Esophagus muscularis mucosa (tissue), 4 donors: ENCODE data around the gene EZH2. TPM values are rescaled to one million over a fixed set of nuclear protein-coding genes. Genes with fewer than 3 reads are reported as not detected.

Source experiments
- DNase-seq: peaks from one replicate; pipeline ENCODE4 v3.0.0-alpha.2; 2017; ENCODE audit errors: extremely low spot score
- H3K27ac ChIP-seq, 4 donors: fragments of 200-600 bp; sonication (generic); replicated peaks in 1 of 4; 1 replicate in 3 of 4; 2 replicates in 1 of 4; pipeline ENCODE4 v1.5.1; 2016 to 2019; ENCODE audit warnings: mild to moderate bottlenecking in 1 of 4
- H3K27me3 ChIP-seq, 4 donors: fragments of 200-600 bp; sonication (generic); one replicate each; pipeline versions ENCODE4 v1.5.1 to v1.6.0; 2016 to 2019
- H3K36me3 ChIP-seq, 4 donors: fragments of 200-600 bp; sonication (generic); one replicate each; pipeline ENCODE4 v1.5.1; 2016 to 2019
- H3K4me1 ChIP-seq, 4 donors: fragments of 200-600 bp; sonication (generic); one replicate each; pipeline ENCODE4 v1.5.1; 2016 to 2019
- H3K4me3 ChIP-seq, 4 donors: fragments of 200-600 bp; sonication (generic); 1 replicate in 2 of 4; 2 replicates in 2 of 4; pipeline ENCODE4 v1.5.1; 2016 to 2019; ENCODE audit warnings: mild to moderate bottlenecking in 4 of 4, moderate library complexity in 1 of 4
- H3K9me3 ChIP-seq, 4 donors: fragments of 200-600 bp; sonication (generic); 1 replicate in 3 of 4; 2 replicates in 1 of 4; pipeline ENCODE4 v1.5.1; 2016 to 2019
- CTCF ChIP-seq, 3 experiments: fragments of 200-600 bp in 2 of 3; fragments of 450-650 bp in 1 of 3; sonication (generic) in 2 of 3; IDR thresholded peaks; one replicate each; pipeline ENCODE4 v1.5.1; 2017 to 2019; ENCODE audit warnings: antibody characterized with exemption in 3 of 3, mild to moderate bottlenecking in 2 of 3, moderate library complexity in 1 of 3
- EP300 ChIP-seq: sonication (generic); formaldehyde crosslinking; IDR thresholded peaks from one replicate; pipeline ENCODE4 v1.6.1; 2017; ENCODE audit warnings: antibody characterized with exemption
- POLR2A ChIP-seq: fragments of 450-650 bp; IDR thresholded peaks from one replicate; pipeline ENCODE4 v1.6.1; 2017; ENCODE audit warnings: antibody characterized with exemption, moderate library complexity, mild to moderate bottlenecking, low read depth
- POLR2AphosphoS5 ChIP-seq, 2 donors: sonication (generic); formaldehyde crosslinking; IDR thresholded peaks; one replicate each; pipeline ENCODE4 v1.6.1; 2017; ENCODE audit warnings: antibody characterized with exemption in 2 of 2
- WGBS: methylation state at CpG from one replicate; pipeline ENCODE4 v1.1.5; 2018; 5-methylcytosine and 5-hydroxymethylcytosine counted together
- intact Hi-C: fragments of 100-400 bp; cut with DNase I; formaldehyde crosslinking; loops from one replicate; pipeline ENCODE4 v1.15.1; 2023
- total RNA-seq, 4 donors: library from RNA; depleted of rRNA; stranded (reverse); fragments of >200 nt; gene quantifications; one replicate each; pipeline versions ENCODE4 v1.1.0 to v1.2.1, GENCODE V29; 2016

Gene EZH2
- total RNA-seq, 4 donors from 2014 or later: 0.33 to 0.52 (median 0.45) TPM; not detected in 1

- Histone ChIP-seq H3K27ac (no peak overlapping the region), H3K4me3 (no peak overlapping the region), H3K9me3 (peaks cover 0 to 3% (median 0%) of the 10 kb centered on the region in 4 donors), H3K27me3 (no peaks in the 10 kb centered on the region), H3K4me1 (no peaks in the 10 kb centered on the region), H3K36me3 (peaks cover 73 to 100% (median 94%) of the 10 kb centered on the region in 4 donors)
- intact Hi-C loops: loop anchor here (10.0 kb wide), 1 partner anchor 175 kb away; no protein-coding TSS in a partner anchor
- TF ChIP-seq POLR2A (no peak), POLR2AphosphoS5 (IDR thresholded peaks at IDR 0.05) (no peak), EP300 (no peak), CTCF (IDR thresholded peaks at IDR 0.05) (no peak)
- DNase-seq: no peak
- WGBS: 90% methylated on average over 8 of the region's 8 CpGs
Measured at GRCh38 chr7:148790131-148790726, 93.9 kb downstream of the EZH2 start.

GRCh38 chr7:148789220-148789619 is 94.9 kb downstream of the EZH2 start:
- H3K9me3 ChIP-seq: no peaks in the 10 kb centered on the region
- intact Hi-C loops: no loop called here
- DNase-seq: no peak
- WGBS: 89% methylated on average over 7 of the region's 7 CpGs
- no peak overlapping the region for H3K27ac ChIP-seq
- no peaks in the 10 kb centered on the region for H3K27me3 ChIP-seq
- peaks cover 81 to 100% (median 93%) of the 10 kb centered on the region in 4 donors for H3K36me3 ChIP-seq
- no peaks in the 10 kb centered on the region for H3K4me1 ChIP-seq
- TF ChIP-seq POLR2AphosphoS5 (IDR thresholded peaks at IDR 0.05): no peak
- H3K4me3 ChIP-seq: no peak overlapping the region

GRCh38 chr7:148787571-148788295 is 96.4 kb downstream of the EZH2 start:
- WGBS: 88% methylated on average over 14 of the region's 14 CpGs
- Histone ChIP-seq H3K36me3 (peaks cover 77 to 100% (median 94%) of the 10 kb centered on the region in 4 donors), H3K27ac (no peak overlapping the region), H3K9me3 (no peaks in the 10 kb centered on the region), H3K4me1 (no peaks in the 10 kb centered on the region), H3K4me3 (no peak overlapping the region), H3K27me3 (no peaks in the 10 kb centered on the region)
- TF ChIP-seq EP300 (no peak), POLR2A (no peak), CTCF (IDR thresholded peaks at IDR 0.05) (no peak), POLR2AphosphoS5 (IDR thresholded peaks at IDR 0.05) (no peak)
- intact Hi-C loops: no loop called here
- DNase-seq: no peak

- Histone ChIP-seq H3K27ac (no peak overlapping the region), H3K4me3 (no peak overlapping the region), H3K27me3 (no peaks in the 10 kb centered on the region), H3K36me3 (peaks cover 54 to 96% (median 76%) of the 10 kb centered on the region in 4 donors), H3K9me3 (no peaks in the 10 kb centered on the region), H3K4me1 (no peaks in the 10 kb centered on the region)
- intact Hi-C loops: no loop called here
- no peak for DNase-seq
- TF ChIP-seq EP300: no peak
- TF ChIP-seq POLR2AphosphoS5 (IDR thresholded peaks at IDR 0.05): no peak
- TF ChIP-seq POLR2A: no peak
- no peak for TF ChIP-seq CTCF (IDR thresholded peaks at IDR 0.05)
- WGBS: 92% methylated on average over 15 of the region's 15 CpGs
Measured at GRCh38 chr7:148783801-148784527, 100.1 kb downstream of the EZH2 start.

GRCh38 chr7:148782757-148783456 is 101.2 kb downstream of the EZH2 start:
- intact Hi-C loops: no loop called here
- 84% methylated on average over 41 of the region's 44 CpGs for WGBS

More at GRCh38 chr7:148782757-148783456, 101.2 kb downstream of the EZH2 start:
- no peaks in the 10 kb centered on the region for H3K27me3 ChIP-seq
- H3K4me1 ChIP-seq: no peaks in the 10 kb centered on the region
- H3K27ac ChIP-seq: no peak overlapping the region
- H3K4me3 ChIP-seq: no peak overlapping the region
- no peaks in the 10 kb centered on the region for H3K9me3 ChIP-seq
- H3K36me3 ChIP-seq: peaks cover 51 to 95% (median 66%) of the 10 kb centered on the region in 4 donors
- no peak for TF ChIP-seq POLR2AphosphoS5 (IDR thresholded peaks at IDR 0.05)
- TF ChIP-seq POLR2A: no peak
- TF ChIP-seq CTCF (IDR thresholded peaks at IDR 0.05): no peak
- no peak for TF ChIP-seq EP300
- DNase-seq: no peak
